K562 (cell line): ENCODE data around the gene DHPS. TPM values are rescaled to one million over a fixed set of nuclear protein-coding genes. Genes with fewer than 3 reads are reported as not detected.

Experiments used
- E2F4 ChIP-seq: sonication (generic); formaldehyde crosslinking; IDR thresholded peaks from 2 replicates; pipeline ENCODE4 v1.8.0; 2022; ENCODE audit warnings: mild to moderate bottlenecking, low read depth, missing genetic modification reagents
- ETS1 ChIP-seq: conservative IDR thresholded peaks from 2 replicates; pipeline ENCODE4 v1.6.1; 2011; ENCODE audit warnings: low read depth, mild to moderate bottlenecking, low read length; ENCODE audit not compliant: control insufficient read depth
- FOXP4 ChIP-seq: sonication (generic); formaldehyde crosslinking; IDR thresholded peaks from 2 replicates; pipeline ENCODE4 v1.8.0; 2022; ENCODE audit warnings: mild to moderate bottlenecking, missing genetic modification reagents, borderline replicate concordance
- GTF3C2 ChIP-seq: IDR thresholded peaks from 3 replicates; pipeline ENCODE4 v1.6.1; 2011; ENCODE audit warnings: borderline replicate concordance, mild to moderate bottlenecking, moderate library complexity; ENCODE audit not compliant: insufficient read length; ENCODE audit errors: extremely low read depth
- HMGXB4 ChIP-seq: sonication (generic); formaldehyde crosslinking; IDR thresholded peaks from 2 replicates; pipeline ENCODE4 v1.8.1; 2023; ENCODE audit warnings: mild to moderate bottlenecking, missing genetic modification reagents
- KAT8 ChIP-seq: fragments of 450-650 bp; IDR thresholded peaks from 2 replicates; pipeline ENCODE4 v1.6.1; 2016; ENCODE audit warnings: low read depth, mild to moderate bottlenecking
- MAFF ChIP-seq: IDR thresholded peaks from 2 replicates; pipeline ENCODE4 v1.6.1; 2012; ENCODE audit warnings: low read length, improper control_type of control experiment
- NCOA1 ChIP-seq: fragments of 450-650 bp; IDR thresholded peaks from 2 replicates; pipeline ENCODE4 v1.6.1; 2016; ENCODE audit warnings: low read depth
- NEUROD1 ChIP-seq: fragments of 150-350 bp; IDR thresholded peaks from 2 replicates; pipeline ENCODE4 v1.6.1; 2014; ENCODE audit warnings: borderline replicate concordance, low read length, low read depth; ENCODE audit not compliant: partially characterized antibody
- NFRKB ChIP-seq: fragments of 450-650 bp; IDR thresholded peaks from 2 replicates; pipeline ENCODE4 v1.6.1; 2016; ENCODE audit warnings: low read depth
- NRF1 ChIP-seq, 2 experiments: fragments of 450-650 bp; IDR thresholded peaks in 1 of 2; conservative IDR thresholded peaks in 1 of 2; 2 replicates each; pipeline ENCODE4 v1.6.1; 2014; ENCODE audit warnings: mild to moderate bottlenecking in 2 of 2
- PRPF4 ChIP-seq: fragments of 200-400 bp; formaldehyde crosslinking; IDR thresholded peaks from one replicate; pipeline ENCODE4 v1.6.1; 2017; ENCODE audit warnings: low read length, low read depth, mild to moderate bottlenecking; ENCODE audit not compliant: insufficient read depth, poor library complexity, severe bottlenecking
- PYGO2 ChIP-seq: fragments of 450-650 bp; IDR thresholded peaks from 2 replicates; pipeline ENCODE4 v1.6.1; 2016; ENCODE audit warnings: mild to moderate bottlenecking, missing genetic modification characterization, moderate library complexity, missing compliant biosample characterization
- RFX1 ChIP-seq: fragments of 450-650 bp; IDR thresholded peaks from 2 replicates; pipeline ENCODE4 v1.6.1; 2016; ENCODE audit warnings: mild to moderate bottlenecking, moderate library complexity
- SP1 ChIP-seq: sonication (generic); formaldehyde crosslinking; IDR thresholded peaks from 2 replicates; pipeline ENCODE4 v1.8.1; 2022; ENCODE audit warnings: mild to moderate bottlenecking, missing genetic modification reagents
- ZNF224 ChIP-seq: sonication (generic); formaldehyde crosslinking; IDR thresholded peaks from 2 replicates; pipeline ENCODE4 v1.8.0; 2022; ENCODE audit warnings: mild to moderate bottlenecking, missing genetic modification reagents
- ZNF717 ChIP-seq: fragments of 250-450 bp; sonication (Bioruptor Pico); IDR thresholded peaks from 2 replicates; pipeline ENCODE4 v1.5.0; 2021
- polyA plus RNA-seq, 8 experiments: library from polyadenylated mRNA; depleted of rRNA in 4 of 8; stranded (reverse) in 5 of 8; unstranded in 3 of 8; fragments of >200 nt; fragmentation: Nextera tagmentation in 2 of 8; fragmentation: Illumina TruSeq in 1 of 8; extraction: Ambion mirVana in 2 of 8; extraction: Trizol in 1 of 8; gene quantifications; 2 replicates each; pipeline versions ENCODE4 v1.2.1 to v1.2.3, GENCODE V29; 2011 to 2014; ENCODE audit warnings: inconsistent platforms in 1 of 8, missing spikeins in 1 of 8
- total RNA-seq, 7 experiments: library from RNA; depleted of rRNA in 6 of 7; stranded (reverse); fragments of >200 nt in 6 of 7; fragmentation: Illumina TruSeq in 2 of 7; extraction: Trizol in 2 of 7; gene quantifications; 2 replicates each; pipeline versions ENCODE4 v1.2.1 to v1.2.3, GENCODE V29; 2011 to 2021; ENCODE audit warnings: low replicate concordance in 1 of 7

DHPS gene
- total and polyA plus RNA-seq, 9 of the 15 experiments (the other 6 are each of a cell fraction or from before 2014, with no cell fraction given) = 47.1 to 110 (median 79.9) TPM

- peak; percentile 62 for TF ChIP-seq SP1 (CRISPR knock-in tag)
- TF ChIP-seq E2F4 = 0 out of 2 replicates have a peak, but pooled peaks have one; percentile 31
- no peak for TF ChIP-seq MAFF
- TF ChIP-seq PRPF4 = no peak
- no peak for TF ChIP-seq HMGXB4 (CRISPR knock-in tag)
- peak; percentile 66; the same call in 1 of the 2 replicates for TF ChIP-seq ETS1
- no peak for TF ChIP-seq ZNF717
- TF ChIP-seq ZNF224 = no peak
- TF ChIP-seq FOXP4 = no peak
- peak; percentile 48; the same call in 1 of the 2 replicates for TF ChIP-seq PYGO2
- no peak for TF ChIP-seq NRF1 (conservative IDR thresholded peaks at IDR 0.05 in 1 of 2, IDR thresholded peaks at IDR 0.05 in 1 of 2)
- no peak for TF ChIP-seq GTF3C2
- TF ChIP-seq NCOA1 = peak; percentile 100
- no peak for TF ChIP-seq RFX1
- TF ChIP-seq NFRKB = peak; percentile 96
- peak; percentile 95 for TF ChIP-seq KAT8
- TF ChIP-seq NEUROD1 = no peak
These were observed 12.2 kb downstream of the DHPS start (continued) for GRCh38 chr19:12669270-12670158.
